Measurements from ENCODE around the gene PCDHGA3. TPM values are rescaled to one million over a fixed set of nuclear protein-coding genes. Genes with fewer than 3 reads are reported as not detected.
"Not testable (repeated sequence)": the region's sequence is repeated elsewhere in the genome, so short reads cannot be mapped to it uniquely, and the experiment has no call there.

Gene PCDHGA3
- total RNA-seq: 1 to 10 TPM in 1 of 4 donors, under 1 TPM in 2, not detected in 1; 0.40 to 1.7 (median 0.76) TPM

DNA sequence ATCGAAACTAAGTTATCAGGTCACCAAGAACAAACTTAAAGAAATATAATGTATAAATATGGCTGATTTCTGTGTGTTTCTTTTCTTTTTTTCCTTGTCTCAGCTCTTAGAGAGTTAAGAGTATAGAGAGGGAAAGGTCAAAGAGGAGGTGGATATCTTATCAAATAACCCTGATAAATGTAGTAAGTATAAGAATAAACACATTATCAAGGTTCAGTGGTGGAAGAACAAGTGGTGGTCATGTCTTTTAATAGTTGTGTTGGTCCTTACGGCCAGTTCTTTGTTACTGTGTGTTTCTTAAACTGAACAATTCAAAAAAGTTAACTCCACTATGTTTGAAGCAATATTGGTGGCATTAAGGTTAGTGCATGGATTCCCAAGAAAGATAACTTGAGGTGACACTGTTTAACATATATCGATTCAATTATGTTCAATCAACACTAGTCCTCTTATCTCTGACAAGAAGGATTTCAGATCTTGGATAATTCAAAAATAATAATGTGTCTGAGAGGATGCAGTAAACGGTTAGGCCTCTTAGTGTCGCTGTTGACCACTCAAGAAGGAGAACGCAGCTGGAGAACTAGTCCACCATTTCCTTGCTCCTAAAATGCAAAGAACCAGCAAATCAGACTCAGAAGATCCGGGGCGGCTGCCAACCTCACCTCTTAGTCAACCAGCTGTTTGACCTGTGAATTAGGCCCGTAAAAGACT, at the start of gene PCDHGA3:
Gene PCDHGA3 (plus strand): TSS at position 588 of the 711 bp plus-strand sequence. CDS start 205 bp downstream, outside the sequence.
- no peaks in the 10 kb centered on the region for H3K27me3 ChIP-seq
- TF ChIP-seq POLR2A (IDR thresholded peaks at IDR 0.05): no peak
- TF ChIP-seq, protein P1, sequence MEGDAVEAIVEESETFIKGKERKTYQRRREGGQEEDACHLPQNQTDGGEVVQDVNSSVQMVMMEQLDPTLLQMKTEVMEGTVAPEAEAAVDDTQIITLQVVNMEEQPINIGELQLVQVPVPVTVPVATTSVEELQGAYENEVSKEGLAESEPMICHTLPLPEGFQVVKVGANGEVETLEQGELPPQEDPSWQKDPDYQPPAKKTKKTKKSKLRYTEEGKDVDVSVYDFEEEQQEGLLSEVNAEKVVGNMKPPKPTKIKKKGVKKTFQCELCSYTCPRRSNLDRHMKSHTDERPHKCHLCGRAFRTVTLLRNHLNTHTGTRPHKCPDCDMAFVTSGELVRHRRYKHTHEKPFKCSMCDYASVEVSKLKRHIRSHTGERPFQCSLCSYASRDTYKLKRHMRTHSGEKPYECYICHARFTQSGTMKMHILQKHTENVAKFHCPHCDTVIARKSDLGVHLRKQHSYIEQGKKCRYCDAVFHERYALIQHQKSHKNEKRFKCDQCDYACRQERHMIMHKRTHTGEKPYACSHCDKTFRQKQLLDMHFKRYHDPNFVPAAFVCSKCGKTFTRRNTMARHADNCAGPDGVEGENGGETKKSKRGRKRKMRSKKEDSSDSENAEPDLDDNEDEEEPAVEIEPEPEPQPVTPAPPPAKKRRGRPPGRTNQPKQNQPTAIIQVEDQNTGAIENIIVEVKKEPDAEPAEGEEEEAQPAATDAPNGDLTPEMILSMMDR (IDR thresholded peaks at IDR 0.05): peak in 1 of 6 experiments; percentile 10
- H3K27ac ChIP-seq: no peak within 1 kb of the TSS
- no peaks in the 10 kb centered on the region for H3K4me1 ChIP-seq
- DNase-seq: no peak
- H3K9me3 ChIP-seq: peaks cover 0 to 48% (median 14%) of the 10 kb centered on the region in 4 donors
- H3K4me3 ChIP-seq: no peak within 1 kb of the TSS
- no peaks in the 10 kb centered on the region for H3K36me3 ChIP-seq

DNA sequence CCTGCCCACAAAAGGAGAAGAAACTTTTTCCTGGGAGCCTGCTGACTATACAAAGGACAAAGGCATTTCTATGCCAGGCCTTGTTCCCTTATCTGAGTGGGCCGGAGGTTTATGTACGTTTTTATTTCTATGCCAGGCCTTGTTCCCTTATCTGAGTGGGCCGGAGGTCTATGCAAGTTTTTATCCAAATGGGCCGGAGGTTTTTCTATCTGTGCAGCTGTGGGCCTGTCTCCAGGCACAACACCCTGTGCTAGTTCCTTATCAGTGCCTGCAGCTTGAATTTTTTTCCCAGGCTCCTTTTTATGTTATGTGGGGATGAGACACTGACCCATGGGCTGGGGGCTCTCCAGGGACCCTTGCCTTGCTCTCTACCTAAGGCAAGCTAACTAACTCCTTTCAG, 45.3 kb upstream of the PCDHGA3 start:
- no peak for DNase-seq
- no peaks in the 10 kb centered on the region for H3K36me3 ChIP-seq
- no peaks in the 10 kb centered on the region for H3K4me1 ChIP-seq
- H3K9me3 ChIP-seq: peaks cover 0 to 84% (median 5%) of the 10 kb centered on the region in 4 donors
- TF ChIP-seq POLR2A (IDR thresholded peaks at IDR 0.05): no peak
- TF ChIP-seq, protein P1 (IDR thresholded peaks at IDR 0.05): no peak
- H3K27me3 ChIP-seq: no peaks in the 10 kb centered on the region
- no peak overlapping the region for H3K27ac ChIP-seq
- no peak overlapping the region for H3K4me3 ChIP-seq

DNA sequence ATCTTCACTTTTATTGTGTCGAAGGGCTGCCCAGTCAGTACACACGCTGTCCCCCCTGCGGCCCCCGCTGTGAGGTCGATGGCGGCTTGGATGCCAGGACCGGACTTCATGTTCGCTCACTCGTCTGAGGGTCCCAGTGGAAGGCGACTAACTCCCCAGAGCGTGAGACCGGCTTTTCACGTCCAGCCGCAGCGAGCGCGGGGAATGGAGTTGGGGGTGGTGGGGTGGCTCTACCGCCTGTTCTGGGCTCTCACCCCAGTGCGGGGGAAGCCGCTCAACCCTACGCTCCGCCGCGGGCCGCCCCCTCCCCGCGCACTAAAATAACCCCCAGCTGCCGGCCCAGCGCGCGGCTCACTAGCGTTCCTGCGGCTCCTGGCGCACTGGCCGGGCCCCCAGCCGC, 39.9 kb upstream of the PCDHGA3 start, which contains the start of gene SLC25A2:
Gene SLC25A2 (minus strand): TSS at position 294 of the 400 bp plus-strand sequence. CDS start 184 bp downstream, at position 110.
- no peak for TF ChIP-seq POLR2A (IDR thresholded peaks at IDR 0.05)
- TF ChIP-seq, protein P1 (IDR thresholded peaks at IDR 0.05): no peak
- H3K9me3 ChIP-seq: peaks cover 0 to 85% (median 8%) of the 10 kb centered on the region in 4 donors
- DNase-seq: no peak

DNA sequence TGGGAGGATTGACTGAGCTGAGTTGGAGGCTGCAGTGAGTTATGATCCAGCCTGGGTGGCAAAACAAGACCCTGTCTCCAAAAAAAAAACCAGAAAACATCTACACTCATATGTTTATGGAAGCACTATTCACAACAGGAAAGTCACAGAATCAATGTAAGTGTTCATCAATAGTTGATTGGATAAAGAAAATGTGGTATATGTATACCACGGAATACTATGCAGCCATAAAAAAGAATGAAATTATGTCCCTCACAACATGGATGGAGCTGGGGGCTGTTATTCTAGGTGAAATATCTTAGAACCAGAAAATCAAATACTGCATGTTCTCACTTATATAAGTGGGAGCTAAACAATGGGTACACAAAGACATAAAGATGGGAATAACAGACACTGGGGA, 37.0 kb upstream of the PCDHGA3 start:
- DNase-seq: no peak
- no peak overlapping the region for H3K4me3 ChIP-seq
- peaks cover 0 to 90% (median 9%) of the 10 kb centered on the region in 4 donors for H3K9me3 ChIP-seq
- no peak overlapping the region for H3K27ac ChIP-seq
- H3K4me1 ChIP-seq: no peaks in the 10 kb centered on the region
- TF ChIP-seq, protein P1 (IDR thresholded peaks at IDR 0.05): no peak
- TF ChIP-seq POLR2A (IDR thresholded peaks at IDR 0.05): no peak
- no peaks in the 10 kb centered on the region for H3K36me3 ChIP-seq
- H3K27me3 ChIP-seq: no peaks in the 10 kb centered on the region

More for the DNA sequence above, 39.9 kb upstream of the PCDHGA3 start, which contains the start of gene SLC25A2:
- Histone ChIP-seq H3K27ac (no peak within 1 kb of the TSS), H3K4me3 (no peak within 1 kb of the TSS), H3K27me3 (no peaks in the 10 kb centered on the region), H3K36me3 (no peaks in the 10 kb centered on the region), H3K4me1 (no peaks in the 10 kb centered on the region)

DNA sequence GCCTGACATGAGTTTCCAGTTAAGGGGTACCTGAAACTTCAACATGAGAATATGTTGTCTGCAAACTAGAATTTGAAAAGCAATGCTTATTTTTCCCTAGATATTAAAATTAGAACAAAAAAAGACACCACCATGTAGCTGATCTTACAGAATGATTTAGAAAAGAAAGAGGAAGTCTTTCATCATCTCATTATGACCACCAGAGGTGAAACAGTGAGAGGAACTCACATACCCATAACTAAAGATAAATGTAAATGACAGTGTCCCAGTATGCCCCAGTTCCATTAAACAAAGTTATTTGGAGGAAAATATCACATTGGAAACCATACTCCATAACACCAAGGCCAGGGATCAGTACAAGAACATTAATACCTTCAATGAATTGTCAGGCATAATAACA, 29.9 kb upstream of the PCDHGA3 start:
- no peak for DNase-seq
- H3K4me3 ChIP-seq: no peak overlapping the region
- TF ChIP-seq, protein P1 (IDR thresholded peaks at IDR 0.05): no peak
- TF ChIP-seq POLR2A (IDR thresholded peaks at IDR 0.05): no peak
- no peaks in the 10 kb centered on the region for H3K27me3 ChIP-seq
- peaks cover 0 to 42% (median 0%) of the 10 kb centered on the region in 3 donors for H3K36me3 ChIP-seq
- H3K27ac ChIP-seq: no peak overlapping the region
- H3K9me3 ChIP-seq: peaks cover 0 to 95% (median 19%) of the 10 kb centered on the region in 4 donors
- H3K4me1 ChIP-seq: no peaks in the 10 kb centered on the region

DNA sequence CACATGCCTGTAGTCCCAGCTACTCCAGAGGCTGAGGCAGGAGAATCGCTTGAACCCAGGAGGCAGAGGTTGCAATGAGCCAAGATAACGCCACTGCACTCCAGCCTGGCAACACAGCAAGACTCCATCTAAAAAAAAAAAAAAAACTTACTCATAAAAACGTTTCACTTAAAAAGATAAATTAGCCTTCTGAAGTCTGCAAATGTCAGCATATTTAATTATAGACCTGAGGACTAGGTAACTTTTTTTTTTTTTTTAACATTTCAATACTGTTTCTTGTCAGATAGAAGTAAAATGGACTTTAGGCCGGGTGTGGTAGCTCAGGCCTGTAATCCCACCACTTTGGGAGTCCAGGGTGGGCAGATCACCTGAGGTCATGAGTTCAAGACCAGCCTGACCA, 26.7 kb upstream of the PCDHGA3 start:
- not testable (repeated sequence) for H3K27me3 ChIP-seq, H3K27ac ChIP-seq, H3K4me1 ChIP-seq, DNase-seq, H3K4me3 ChIP-seq
- H3K36me3 ChIP-seq: peaks cover 0 to 53% (median 0%) of the 10 kb centered on the region in 3 donors
- H3K9me3 ChIP-seq: peaks cover 0 to 79% (median 27%) of the 10 kb centered on the region in 4 donors

Data from Peyer's patch (tissue), 4 donors.